IMR-90 (cell line): Measurements from ENCODE around the gene CDHR2. TPM values are rescaled to one million over a fixed set of nuclear protein-coding genes. Genes with fewer than 3 reads are reported as not detected.
A peak's percentile ranks its signal among the peaks of the same experiment; 100 is the strongest.

Experiments used
- ATAC-seq: fragments of 200-7000 bp; cut with Tn5 transposase; 2 replicates; pipeline ENCODE4 v1.9.1; 2020; ENCODE audit warnings: low read depth, mild to moderate bottlenecking, moderate library complexity
- BruUV-seq: library from RNA; stranded (reverse); fragments of 400-500 nt; replicated peaks from 2 replicates; lab custom pipeline; 2021; lab: Mats Ljungman, UMichigan
- CTCF ChIA-PET: fragments of 300-600 bp; formaldehyde crosslinking; extraction: SDS; loops from one replicate; lab custom pipeline; 2021; ENCODE audit warnings: antibody characterized with exemption; lab: Yijun Ruan, JAX
- POLR2A ChIA-PET: fragments of 300-600 bp; sonication (Branson Sonifier 250); formaldehyde crosslinking; loops from one replicate; lab custom pipeline; 2022; ENCODE audit warnings: antibody characterized with exemption; ENCODE audit not compliant: unreplicated experiment; lab: Charles Lee
- DNase-seq: peaks from one replicate; pipeline ENCODE4 v3.0.0; 2013
- H2AFZ ChIP-seq: replicated peaks from 2 replicates; pipeline ENCODE3; 2013; ENCODE audit warnings: low read length, mild to moderate bottlenecking; ENCODE audit not compliant: poor library complexity
- H2AK5ac ChIP-seq: 2 replicates; pipeline ENCODE4 v1.6.1; 2013; ENCODE audit warnings: low read depth, low read length, inconsistent platforms
- H2AK9ac ChIP-seq: replicated peaks from 2 replicates; pipeline ENCODE3; 2013; ENCODE audit warnings: mild to moderate bottlenecking, low read depth, low read length, moderate library complexity; ENCODE audit not compliant: poor library complexity
- H2BK120ac ChIP-seq: 2 replicates; pipeline ENCODE4 v1.6.1; 2013; ENCODE audit warnings: low read depth, low read length, inconsistent platforms
- H2BK15ac ChIP-seq: 3 replicates; pipeline ENCODE4 v1.6.1; 2013; ENCODE audit warnings: low read depth, low read length, inconsistent platforms
- H2BK20ac ChIP-seq: 2 replicates; pipeline ENCODE4 v1.6.1; 2013; ENCODE audit warnings: low read depth, mild to moderate bottlenecking, inconsistent platforms, low read length, moderate library complexity
- H2BK5ac ChIP-seq: 2 replicates; pipeline ENCODE4 v1.6.1; 2013; ENCODE audit warnings: mild to moderate bottlenecking, low read depth, low read length, inconsistent platforms; ENCODE audit not compliant: poor library complexity, severe bottlenecking
- H3K14ac ChIP-seq: replicated peaks from 2 replicates; pipeline ENCODE4 v1.6.1; 2013; ENCODE audit warnings: low read depth, low read length, inconsistent platforms
- H3K18ac ChIP-seq: 2 replicates; pipeline ENCODE4 v1.6.1; 2013; ENCODE audit warnings: low read depth, low read length, control low read depth
- H3K23ac ChIP-seq: 2 replicates; pipeline ENCODE4 v1.6.1; 2013; ENCODE audit warnings: low read depth, low read length, inconsistent platforms
- H3K27ac ChIP-seq: 2 replicates; pipeline ENCODE4 v1.5.1; 2013; ENCODE audit warnings: mild to moderate bottlenecking, control low read depth, low read length; ENCODE audit not compliant: insufficient read depth
- H3K27me3 ChIP-seq: 2 replicates; pipeline ENCODE4 v1.6.1; 2013; ENCODE audit warnings: low read length; ENCODE audit not compliant: control insufficient read depth, insufficient read depth
- H3K36me3 ChIP-seq: 2 replicates; pipeline ENCODE4 v1.6.1; 2013; ENCODE audit warnings: low read length, mixed read lengths; ENCODE audit not compliant: control insufficient read depth, insufficient read depth
- H3K4ac ChIP-seq: 2 replicates; pipeline ENCODE4 v1.6.1; 2013; ENCODE audit warnings: low read depth, low read length, inconsistent platforms
- H3K4me1 ChIP-seq: 2 replicates; pipeline ENCODE4 v1.6.1; 2013; ENCODE audit warnings: low read length, mixed read lengths; ENCODE audit not compliant: control insufficient read depth, insufficient read depth
- H3K4me2 ChIP-seq: 2 replicates; pipeline ENCODE4 v1.6.1; 2013; ENCODE audit warnings: low read depth, mild to moderate bottlenecking, control low read depth, low read length, moderate library complexity
- H3K4me3 ChIP-seq: 2 replicates; pipeline ENCODE4 v1.5.1; 2013; ENCODE audit warnings: low read depth, mild to moderate bottlenecking, control low read depth, low read length, moderate library complexity; ENCODE audit not compliant: insufficient read depth
- H3K56ac ChIP-seq: 2 replicates; pipeline ENCODE4 v1.6.1; 2013; ENCODE audit warnings: low read length, inconsistent platforms; ENCODE audit not compliant: insufficient read depth; ENCODE audit errors: extremely low read depth
- H3K79me1 ChIP-seq, 2 experiments: 2 replicates each; pipeline ENCODE4 v1.6.1; 2013; ENCODE audit warnings: low read length in 2 of 2, inconsistent platforms in 1 of 2, low read depth in 1 of 2
- H3K9ac ChIP-seq: 2 replicates; pipeline ENCODE4 v1.6.1; 2013; ENCODE audit warnings: low read depth, low read length, control low read depth
- H3K9me1 ChIP-seq: 2 replicates; pipeline ENCODE4 v1.6.1; 2013; ENCODE audit warnings: low read length, inconsistent platforms; ENCODE audit not compliant: insufficient read depth
- H3K9me3 ChIP-seq: 2 replicates; pipeline ENCODE4 v1.6.1; 2013; ENCODE audit warnings: low read length; ENCODE audit not compliant: control insufficient read depth, insufficient read depth
- H4K20me1 ChIP-seq: 2 replicates; pipeline ENCODE4 v1.6.1; 2013; ENCODE audit warnings: low read length, inconsistent platforms; ENCODE audit not compliant: insufficient read depth
- H4K5ac ChIP-seq: 2 replicates; pipeline ENCODE4 v1.6.1; 2013; ENCODE audit warnings: mild to moderate bottlenecking, low read depth, low read length, control low read depth
- H4K8ac ChIP-seq, 2 experiments: 2 replicates each; pipeline ENCODE4 v1.6.1; 2013; ENCODE audit warnings: low read depth in 2 of 2, low read length in 2 of 2, control low read depth in 1 of 2, inconsistent platforms in 1 of 2
- H4K91ac ChIP-seq: 2 replicates; pipeline ENCODE4 v1.6.1; 2013; ENCODE audit warnings: low read depth, low read length, inconsistent platforms; ENCODE audit not compliant: insufficient read depth
- MAZ ChIP-seq: IDR thresholded peaks from 2 replicates; pipeline ENCODE4 v1.6.1; 2012; ENCODE audit warnings: low read depth, mild to moderate bottlenecking, low read length, improper control_type of control experiment, moderate library complexity, borderline replicate concordance
- RFX5 ChIP-seq: IDR thresholded peaks from 2 replicates; pipeline ENCODE4 v1.8.0; 2012; ENCODE audit warnings: low read depth, mild to moderate bottlenecking, low read length, moderate library complexity
- WGBS, 2 experiments: methylation state at CpG; one replicate each; pipeline versions ENCODE4 v1.1.5 to v1.1.7; 2013; ENCODE audit warnings: missing lambda C conversion rate in 2 of 2; ENCODE audit not compliant: insufficient read length in 1 of 2; ENCODE audit errors: extremely low coverage in 2 of 2; 5-methylcytosine and 5-hydroxymethylcytosine counted together
- dilution Hi-C: fragments of 300-500 bp; cut with HindIII; formaldehyde crosslinking; loops from one replicate; pipeline ENCODE4 v1.14.3; 2018; ENCODE audit warnings: low sequenced_read_pairs; ENCODE audit not compliant: unreplicated experiment
- in situ Hi-C: fragments of 300-500 bp; cut with MboI; formaldehyde crosslinking; loops from 3 replicates; pipeline ENCODE4 v1.14.3; 2019; ENCODE audit warnings: low sequenced_read_pairs, inconsistent platforms, mixed read lengths
- intact Hi-C: fragments of 100-400 bp; cut with micrococcal nuclease; formaldehyde crosslinking; loops from 2 replicates; pipeline ENCODE4 v1.10.0; 2022
- polyA plus RNA-seq, 3 experiments: library from polyadenylated mRNA; depleted of rRNA; stranded (reverse); fragments of >200 nt; gene quantifications; 2 replicates each; pipeline ENCODE4 v1.2.3, GENCODE V29; 2012; ENCODE audit warnings: low replicate concordance in 1 of 3
- total RNA-seq: library from RNA; depleted of rRNA; stranded (reverse); fragments of >200 nt; gene quantifications from 2 replicates; pipeline ENCODE4 v1.2.3, GENCODE V29; 2012

CDHR2 gene
- total and polyA plus RNA-seq, 2 of the 4 experiments (the other 2 are of a cell fraction) = not detected

GRCh38 chr5:176553260-176554085 lies 4.3 kb downstream of the CDHR2 start:
- H4K8ac ChIP-seq = no peak overlapping the region
- no peak overlapping the region for H2AK9ac ChIP-seq
- no peak overlapping the region for H2BK5ac ChIP-seq
- ATAC-seq (no peak), DNase-seq (no peak)
- BruUV-seq = no TSS peak
- no peaks in the 10 kb centered on the region for H3K4me1 ChIP-seq
- H2AK5ac ChIP-seq = no peak overlapping the region
- no peak overlapping the region for H3K9ac ChIP-seq
- peak overlapping the region; percentile 27 for H2AFZ ChIP-seq
- ChIA-PET CTCF (no interaction called here), POLR2A (interaction anchor here (0.5 kb wide), 1 partner anchor 941 kb away, joined by 3 read pairs; no protein-coding TSS in a partner anchor)
- H2BK15ac ChIP-seq = no peak overlapping the region
- H3K79me1 ChIP-seq = no peaks in the 10 kb centered on the region
- H4K20me1 ChIP-seq = no peaks in the 10 kb centered on the region
- H3K14ac ChIP-seq = no peak overlapping the region
- H2BK20ac ChIP-seq = no peak overlapping the region
- in situ Hi-C loops = loop anchor here (25.0 kb wide), 1 partner anchor 816 kb away; no protein-coding TSS in a partner anchor
- H3K9me1 ChIP-seq = no peaks in the 10 kb centered on the region
- no peak overlapping the region for H3K4me3 ChIP-seq
- H4K91ac ChIP-seq = no peak overlapping the region
- no peak overlapping the region for H3K23ac ChIP-seq
- no peaks in the 10 kb centered on the region for H3K36me3 ChIP-seq
- H4K5ac ChIP-seq = no peak overlapping the region
- TF ChIP-seq RFX5 = no peak
- TF ChIP-seq MAZ = no peak
- no peak overlapping the region for H3K27ac ChIP-seq
- no peak overlapping the region for H3K4me2 ChIP-seq
- H3K27me3 ChIP-seq = peaks cover 19% of the 10 kb centered on the region; the same call in 1 of the 2 replicates
- dilution Hi-C loops = no loop called here
- intact Hi-C loops = no loop called here
- no peak overlapping the region for H3K18ac ChIP-seq
- no peak overlapping the region for H3K4ac ChIP-seq
- no peaks in the 10 kb centered on the region for H3K9me3 ChIP-seq
- no peak overlapping the region for H3K56ac ChIP-seq
- WGBS, 2 experiments = 60% methylated on average over 13 of the region's 18 CpGs; no CpG with 5 or more reads in 1 of the 2 experiments
- no peak overlapping the region for H2BK120ac ChIP-seq
